ENCODE results near the gene PSMA1.

PSMA1 gene

DNA sequence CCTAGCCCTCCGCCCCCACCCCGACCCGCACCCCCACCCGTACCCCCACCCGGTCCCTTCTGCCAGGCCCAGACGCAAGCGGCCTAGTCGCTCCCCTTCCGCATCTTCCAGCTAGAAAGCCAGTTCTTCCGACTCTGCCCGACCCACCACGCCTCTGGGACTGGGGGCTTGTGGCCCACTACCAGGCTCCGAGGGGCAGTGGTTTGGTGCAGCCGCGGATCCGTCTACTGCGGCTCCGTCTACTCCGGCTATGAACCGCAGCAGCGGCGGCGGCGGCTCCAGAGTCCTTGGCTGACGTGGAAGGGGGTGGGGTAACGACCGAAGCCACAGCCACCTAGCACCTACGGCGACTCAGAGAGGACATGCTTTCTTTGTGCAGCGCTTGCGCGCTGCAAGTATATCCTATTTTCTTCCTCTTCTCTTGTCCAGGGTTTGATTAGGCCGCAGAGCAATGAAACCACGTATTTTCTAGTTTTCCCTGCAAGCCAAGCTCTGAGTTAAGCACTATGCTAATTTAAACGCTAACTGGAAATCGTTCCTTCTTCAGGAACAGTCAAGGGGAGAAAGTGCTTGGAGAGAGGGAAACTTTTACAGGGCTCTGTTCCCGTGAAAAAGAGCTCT is 20.5 kb downstream of the PSMA1 start, which contains the start of gene COPB1 (continued):
- no peak for TF ChIP-seq ZNF311 (tag by site-specific recombination; IDR thresholded peaks at IDR 0.05; ENCODE audit: borderline replicate concordance)
- TF ChIP-seq ZNF341 (tag by site-specific recombination; IDR thresholded peaks at IDR 0.05; ENCODE audit: low read depth) = peak; percentile 81
- no peak for TF ChIP-seq ZNF785 (tag by site-specific recombination; IDR thresholded peaks at IDR 0.05)
- no peak for TF ChIP-seq WT1 (tag by site-specific recombination; IDR thresholded peaks at IDR 0.05)
- no peak for TF ChIP-seq ZNF426 (tag by site-specific recombination; IDR thresholded peaks at IDR 0.05)
- no peak for TF ChIP-seq ZNF521 (tag by site-specific recombination; IDR thresholded peaks at IDR 0.05)
- TF ChIP-seq SALL2 (tag by site-specific recombination; IDR thresholded peaks at IDR 0.05; ENCODE audit: borderline replicate concordance) = no peak
- TF ChIP-seq PRDM1 (tag by site-specific recombination; IDR thresholded peaks at IDR 0.05) = peak; percentile 95
- no peak for TF ChIP-seq ZNF837 (tag by site-specific recombination; IDR thresholded peaks at IDR 0.05)
- TF ChIP-seq ZNF701 (tag by site-specific recombination; IDR thresholded peaks at IDR 0.05) = no peak
- TF ChIP-seq ZNF19 (tag by site-specific recombination; IDR thresholded peaks at IDR 0.05; ENCODE audit: low read depth) = no peak
- TF ChIP-seq SP7 (tag by site-specific recombination; IDR thresholded peaks at IDR 0.05) = peak; percentile 29; the same call in 1 of the 2 replicates
- no peak for TF ChIP-seq ZNF404 (tag by site-specific recombination; IDR thresholded peaks at IDR 0.05)
- TF ChIP-seq ZNF121 (tag by site-specific recombination; IDR thresholded peaks at IDR 0.05) = no peak
- peak; percentile 16; the same call in 1 of the 2 replicates for TF ChIP-seq ZNF629 (tag by site-specific recombination; IDR thresholded peaks at IDR 0.05)
- TF ChIP-seq, protein P1, sequence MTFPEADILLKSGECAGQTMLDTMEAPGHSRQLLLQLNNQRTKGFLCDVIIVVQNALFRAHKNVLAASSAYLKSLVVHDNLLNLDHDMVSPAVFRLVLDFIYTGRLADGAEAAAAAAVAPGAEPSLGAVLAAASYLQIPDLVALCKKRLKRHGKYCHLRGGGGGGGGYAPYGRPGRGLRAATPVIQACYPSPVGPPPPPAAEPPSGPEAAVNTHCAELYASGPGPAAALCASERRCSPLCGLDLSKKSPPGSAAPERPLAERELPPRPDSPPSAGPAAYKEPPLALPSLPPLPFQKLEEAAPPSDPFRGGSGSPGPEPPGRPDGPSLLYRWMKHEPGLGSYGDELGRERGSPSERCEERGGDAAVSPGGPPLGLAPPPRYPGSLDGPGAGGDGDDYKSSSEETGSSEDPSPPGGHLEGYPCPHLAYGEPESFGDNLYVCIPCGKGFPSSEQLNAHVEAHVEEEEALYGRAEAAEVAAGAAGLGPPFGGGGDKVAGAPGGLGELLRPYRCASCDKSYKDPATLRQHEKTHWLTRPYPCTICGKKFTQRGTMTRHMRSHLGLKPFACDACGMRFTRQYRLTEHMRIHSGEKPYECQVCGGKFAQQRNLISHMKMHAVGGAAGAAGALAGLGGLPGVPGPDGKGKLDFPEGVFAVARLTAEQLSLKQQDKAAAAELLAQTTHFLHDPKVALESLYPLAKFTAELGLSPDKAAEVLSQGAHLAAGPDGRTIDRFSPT (tag by site-specific recombination; IDR thresholded peaks at IDR 0.05) = no peak
- no peak for TF ChIP-seq OVOL3 (tag by site-specific recombination; IDR thresholded peaks at IDR 0.05)
- TF ChIP-seq KLF8 (tag by site-specific recombination; IDR thresholded peaks at IDR 0.05) = peak; percentile 70; the same call in 1 of the 2 replicates
- no peak for TF ChIP-seq KLF1 (tag by site-specific recombination; IDR thresholded peaks at IDR 0.05)
- TF ChIP-seq, protein P2, sequence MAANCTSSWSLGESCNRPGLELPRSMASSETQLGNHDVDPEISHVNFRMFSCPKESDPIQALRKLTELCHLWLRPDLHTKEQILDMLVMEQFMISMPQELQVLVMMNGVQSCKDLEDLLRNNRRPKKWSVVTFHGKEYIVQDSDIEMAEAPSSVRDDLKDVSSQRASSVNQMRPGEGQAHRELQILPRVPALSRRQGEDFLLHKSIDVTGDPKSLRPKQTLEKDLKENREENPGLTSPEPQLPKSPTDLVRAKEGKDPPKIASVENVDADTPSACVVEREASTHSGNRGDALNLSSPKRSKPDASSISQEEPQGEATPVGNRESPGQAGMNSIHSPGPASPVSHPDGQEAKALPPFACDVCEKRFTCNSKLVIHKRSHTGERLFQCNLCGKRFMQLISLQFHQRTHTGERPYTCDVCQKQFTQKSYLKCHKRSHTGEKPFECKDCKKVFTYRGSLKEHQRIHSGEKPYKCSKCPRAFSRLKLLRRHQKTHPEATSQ (tag by site-specific recombination; IDR thresholded peaks at IDR 0.05) = no peak
- TF ChIP-seq, protein P3, sequence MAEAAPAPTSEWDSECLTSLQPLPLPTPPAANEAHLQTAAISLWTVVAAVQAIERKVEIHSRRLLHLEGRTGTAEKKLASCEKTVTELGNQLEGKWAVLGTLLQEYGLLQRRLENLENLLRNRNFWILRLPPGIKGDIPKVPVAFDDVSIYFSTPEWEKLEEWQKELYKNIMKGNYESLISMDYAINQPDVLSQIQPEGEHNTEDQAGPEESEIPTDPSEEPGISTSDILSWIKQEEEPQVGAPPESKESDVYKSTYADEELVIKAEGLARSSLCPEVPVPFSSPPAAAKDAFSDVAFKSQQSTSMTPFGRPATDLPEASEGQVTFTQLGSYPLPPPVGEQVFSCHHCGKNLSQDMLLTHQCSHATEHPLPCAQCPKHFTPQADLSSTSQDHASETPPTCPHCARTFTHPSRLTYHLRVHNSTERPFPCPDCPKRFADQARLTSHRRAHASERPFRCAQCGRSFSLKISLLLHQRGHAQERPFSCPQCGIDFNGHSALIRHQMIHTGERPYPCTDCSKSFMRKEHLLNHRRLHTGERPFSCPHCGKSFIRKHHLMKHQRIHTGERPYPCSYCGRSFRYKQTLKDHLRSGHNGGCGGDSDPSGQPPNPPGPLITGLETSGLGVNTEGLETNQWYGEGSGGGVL (tag by site-specific recombination; IDR thresholded peaks at IDR 0.05) = 0 out of 2 replicates have a peak, but pooled peaks have one; percentile 14
- no peak for TF ChIP-seq GLI2 (tag by site-specific recombination; IDR thresholded peaks at IDR 0.05; ENCODE audit: borderline replicate concordance, low read depth)
- no peak for TF ChIP-seq ZNF707 (tag by site-specific recombination; IDR thresholded peaks at IDR 0.05)
- no peak for TF ChIP-seq ZNF548 (tag by site-specific recombination; IDR thresholded peaks at IDR 0.05)
- TF ChIP-seq ZNF155 (tag by site-specific recombination; IDR thresholded peaks at IDR 0.05) = no peak
- TF ChIP-seq, protein P4, sequence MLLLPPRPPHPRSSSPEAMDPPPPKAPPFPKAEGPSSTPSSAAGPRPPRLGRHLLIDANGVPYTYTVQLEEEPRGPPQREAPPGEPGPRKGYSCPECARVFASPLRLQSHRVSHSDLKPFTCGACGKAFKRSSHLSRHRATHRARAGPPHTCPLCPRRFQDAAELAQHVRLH (tag by site-specific recombination; IDR thresholded peaks at IDR 0.05) = peak; percentile 21
- no peak for TF ChIP-seq ZSCAN30 (tag by site-specific recombination; IDR thresholded peaks at IDR 0.05)
- TF ChIP-seq ZNF843 (tag by site-specific recombination; IDR thresholded peaks at IDR 0.05) = no peak
- no peak for TF ChIP-seq ZNF16 (tag by site-specific recombination; IDR thresholded peaks at IDR 0.05; ENCODE audit: low read depth)
- TF ChIP-seq, protein P5, sequence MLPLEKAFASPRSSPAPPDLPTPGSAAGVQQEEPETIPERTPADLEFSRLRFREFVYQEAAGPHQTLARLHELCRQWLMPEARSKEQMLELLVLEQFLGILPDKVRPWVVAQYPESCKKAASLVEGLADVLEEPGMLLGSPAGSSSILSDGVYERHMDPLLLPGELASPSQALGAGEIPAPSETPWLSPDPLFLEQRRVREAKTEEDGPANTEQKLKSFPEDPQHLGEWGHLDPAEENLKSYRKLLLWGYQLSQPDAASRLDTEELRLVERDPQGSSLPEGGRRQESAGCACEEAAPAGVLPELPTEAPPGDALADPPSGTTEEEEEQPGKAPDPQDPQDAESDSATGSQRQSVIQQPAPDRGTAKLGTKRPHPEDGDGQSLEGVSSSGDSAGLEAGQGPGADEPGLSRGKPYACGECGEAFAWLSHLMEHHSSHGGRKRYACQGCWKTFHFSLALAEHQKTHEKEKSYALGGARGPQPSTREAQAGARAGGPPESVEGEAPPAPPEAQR (tag by site-specific recombination; IDR thresholded peaks at IDR 0.05) = no peak
- TF ChIP-seq BCL11A (tag by site-specific recombination; IDR thresholded peaks at IDR 0.05; ENCODE audit: low read depth) = no peak
- no peak for TF ChIP-seq ZNF776 (tag by site-specific recombination; IDR thresholded peaks at IDR 0.05; ENCODE audit: borderline replicate concordance)
- TF ChIP-seq ZNF561 (tag by site-specific recombination; IDR thresholded peaks at IDR 0.05; ENCODE audit: borderline replicate concordance) = 0 out of 2 replicates have a peak, but pooled peaks have one; percentile 25
- TF ChIP-seq ZNF623 (tag by site-specific recombination; IDR thresholded peaks at IDR 0.05) = no peak
- TF ChIP-seq ZNF501 (tag by site-specific recombination; IDR thresholded peaks at IDR 0.05) = no peak
- TF ChIP-seq ZNF391 (tag by site-specific recombination; IDR thresholded peaks at IDR 0.05; ENCODE audit: borderline replicate concordance, low read depth) = no peak
